Stimulated activated CD8-positive, alpha-beta memory T cell treated with anti-CD3 and anti-CD28 coated beads, Interleukin-4, amount 100 ng/mL, for 1 hour (primary cell): ENCODE results near the gene CYP2D6.
A peak's percentile ranks its signal among the peaks of the same experiment; 100 is the strongest.
"Not testable (repeated sequence)": the region's sequence is repeated elsewhere in the genome, so short reads cannot be mapped to it uniquely, and the experiment has no call there.

Source experiments
- DNase-seq, 2 donors: peaks; one replicate each; pipeline ENCODE4 v3.0.0-alpha.2; 2020; ENCODE audit warnings: low read depth in 2 of 2, low spot score in 1 of 2

Gene CYP2D6

GRCh38 chr22:42134100-42135020 lies 3.8 kb upstream of the CYP2D6 start:
- DNase-seq = no peak

- no peak for DNase-seq
Observed at GRCh38 chr22:42132457-42132856, 1.8 kb upstream of the CYP2D6 start.

- no peak for DNase-seq
Observed at GRCh38 chr22:42131562-42131961, 952 bp upstream of the CYP2D6 start.

- DNase-seq = not testable (repeated sequence)
Observed at GRCh38 chr22:42130182-42130581, 428 bp downstream of the CYP2D6 start.

GRCh38 chr22:42128776-42129694 lies 1.6 kb downstream of the CYP2D6 start:
- not testable (repeated sequence) for DNase-seq

GRCh38 chr22:42128007-42128406 lies 2.6 kb downstream of the CYP2D6 start:
- DNase-seq = not testable (repeated sequence)

- no peak for DNase-seq
Observed at GRCh38 chr22:42127606-42128005, 3.0 kb downstream of the CYP2D6 start.

- DNase-seq = not testable (repeated sequence)
Observed at GRCh38 chr22:42123529-42123928, 7.1 kb downstream of the CYP2D6 start.

- DNase-seq = not testable (repeated sequence)
Observed at GRCh38 chr22:42120231-42121021, 10.2 kb downstream of the CYP2D6 start.

GRCh38 chr22:42116848-42117424 lies 13.7 kb downstream of the CYP2D6 start:
- no peak for DNase-seq

GRCh38 chr22:42115420-42115830 lies 15.2 kb downstream of the CYP2D6 start:
- DNase-seq = not testable (repeated sequence)

GRCh38 chr22:42114721-42115120 lies 15.9 kb downstream of the CYP2D6 start:
- no peak for DNase-seq

GRCh38 chr22:42112793-42113192 lies 17.8 kb downstream of the CYP2D6 start:
- DNase-seq = not testable (repeated sequence)

GRCh38 chr22:42111798-42112197 lies 18.8 kb downstream of the CYP2D6 start:
- DNase-seq = no peak

GRCh38 chr22:42108848-42109247 lies 21.8 kb downstream of the CYP2D6 start:
- DNase-seq = no peak

- not testable (repeated sequence) for DNase-seq
Observed at GRCh38 chr22:42104332-42104860, 26.2 kb downstream of the CYP2D6 start.

GRCh38 chr22:42101199-42101598 lies 29.4 kb downstream of the CYP2D6 start:
- DNase-seq = no peak

- no peak for DNase-seq
Observed at GRCh38 chr22:42091455-42091782, 39.2 kb downstream of the CYP2D6 start.

- DNase-seq = peak; percentile 91 to 97
Observed at GRCh38 chr22:42090596-42091454, 39.8 kb downstream of the CYP2D6 start, which contains the start of gene NDUFA6. Gene NDUFA6, minus strand, starts transcription at chr22:42090772. Its CDS starts 28 bp downstream, at chr22:42090744.
